Mesodermal cell (in vitro differentiated cells): Measurements from ENCODE around the gene TMEM198.

Experiments used
- H3K27ac ChIP-seq: 2 replicates; pipeline ENCODE4 v1.7.0; 2013; ENCODE audit warnings: mild to moderate bottlenecking, low read depth, low read length, moderate library complexity; ENCODE audit not compliant: severe bottlenecking
- H3K36me3 ChIP-seq: 2 replicates; pipeline ENCODE4 v1.7.1; 2013; ENCODE audit warnings: mild to moderate bottlenecking, low read length, moderate library complexity; ENCODE audit not compliant: control insufficient read depth, insufficient read depth
- H3K4me1 ChIP-seq: one replicate; pipeline ENCODE4 v1.7.1; 2013; ENCODE audit warnings: mild to moderate bottlenecking, low read length; ENCODE audit not compliant: insufficient read depth, control insufficient read depth, poor library complexity, severe bottlenecking
- H3K4me3 ChIP-seq: 2 replicates; pipeline ENCODE4 v1.7.0; 2013; ENCODE audit warnings: low read length, control low read depth, mild to moderate bottlenecking; ENCODE audit not compliant: insufficient read depth, poor library complexity, severe bottlenecking; ENCODE audit errors: extremely low read depth
- H3K9me3 ChIP-seq: 2 replicates; pipeline ENCODE4 v1.7.1; 2013; ENCODE audit warnings: mild to moderate bottlenecking, low read length, moderate library complexity; ENCODE audit not compliant: control insufficient read depth
- WGBS, 2 experiments: methylation state at CpG; one replicate each; pipeline ENCODE4 v1.1.5; 2013; ENCODE audit warnings: missing lambda C conversion rate in 2 of 2; ENCODE audit not compliant: insufficient coverage in 2 of 2; 5-methylcytosine and 5-hydroxymethylcytosine counted together

Gene TMEM198

GRCh38 chr2:219530048-219530963 is 13.5 kb upstream of the TMEM198 start:
- no peaks in the 10 kb centered on the region for H3K9me3 ChIP-seq
- no peaks in the 10 kb centered on the region for H3K36me3 ChIP-seq
- WGBS, 2 experiments = 24 to 31% methylated on average over 12 to 13 of the region's 21 CpGs
- no peak overlapping the region for H3K4me3 ChIP-seq
- no peak overlapping the region for H3K27ac ChIP-seq
- peaks cover 31% of the 10 kb centered on the region for H3K4me1 ChIP-seq

- 85 to 89% methylated on average over 16 to 20 of the region's 20 CpGs for WGBS, 2 experiments
- no peaks in the 10 kb centered on the region for H3K36me3 ChIP-seq
- H3K27ac ChIP-seq = no peak overlapping the region
- H3K9me3 ChIP-seq = no peaks in the 10 kb centered on the region
- H3K4me3 ChIP-seq = no peak overlapping the region
- H3K4me1 ChIP-seq = peaks cover 17% of the 10 kb centered on the region
These were observed 12.0 kb upstream of the TMEM198 start for GRCh38 chr2:219531639-219532377.

DNA sequence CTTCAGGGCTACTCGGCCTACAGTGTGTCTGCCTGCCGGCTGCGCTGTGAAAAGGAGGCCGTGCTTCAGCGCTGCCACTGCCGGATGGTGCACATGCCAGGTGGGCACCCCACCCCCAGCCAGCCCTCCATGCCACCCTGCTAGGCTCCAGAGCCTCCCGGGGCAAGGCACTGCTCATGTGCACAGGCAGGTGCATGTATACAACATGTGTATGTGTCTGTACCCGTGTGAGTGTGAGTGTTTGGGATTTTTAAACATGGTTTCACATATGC is 11.5 kb upstream of the TMEM198 start:
- Histone ChIP-seq H3K9me3 (no peaks in the 10 kb centered on the region), H3K4me1 (peaks cover 12% of the 10 kb centered on the region), H3K4me3 (no peak overlapping the region), H3K36me3 (no peaks in the 10 kb centered on the region), H3K27ac (no peak overlapping the region)
- 86 to 96% methylated on average over 5 to 7 of the region's 8 CpGs for WGBS, 2 experiments

DNA sequence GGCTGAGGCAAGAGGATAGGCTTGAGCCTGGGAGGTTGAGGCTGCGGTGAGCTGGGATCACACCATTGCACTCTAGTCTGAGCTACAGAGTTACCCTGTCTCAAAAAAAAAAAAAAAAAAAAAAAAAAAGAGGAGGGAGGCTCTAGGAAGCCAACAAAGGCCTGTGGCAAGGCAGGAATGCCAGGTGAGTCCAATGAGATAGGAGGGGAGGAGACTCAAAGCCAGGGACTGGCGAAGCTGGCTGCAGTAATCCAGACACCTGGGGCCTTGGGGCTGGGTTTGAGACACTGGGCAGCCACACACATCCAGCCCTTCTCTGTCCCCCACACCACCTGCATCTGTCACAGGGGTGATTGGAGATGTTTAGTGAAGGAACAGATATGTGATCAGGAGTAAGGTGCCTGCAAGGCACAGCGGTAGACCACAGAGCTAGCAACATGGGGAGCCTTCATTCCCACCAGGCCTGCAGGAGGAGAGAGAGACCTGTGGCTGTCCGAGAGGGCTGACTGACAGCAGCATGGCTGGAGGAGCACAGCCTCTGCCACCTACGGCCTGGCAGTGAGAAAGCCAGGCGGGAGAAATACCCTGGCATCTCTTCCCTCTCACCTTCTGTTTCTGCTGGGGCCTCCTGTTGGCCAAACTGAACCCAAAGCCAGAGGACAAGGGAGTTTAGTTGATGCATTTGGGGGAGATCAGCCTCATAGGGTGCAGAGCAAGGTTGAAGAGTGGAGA is 9.7 kb upstream of the TMEM198 start:
- Histone ChIP-seq H3K36me3 (peaks cover 7% of the 10 kb centered on the region), H3K4me3 (no peak overlapping the region), H3K27ac (no peak overlapping the region), H3K9me3 (no peaks in the 10 kb centered on the region), H3K4me1 (peaks cover 25% of the 10 kb centered on the region)
- 76 to 95% methylated on average over 2 to 5 of the region's 6 CpGs for WGBS, 2 experiments

- no peak overlapping the region for H3K4me3 ChIP-seq
- H3K36me3 ChIP-seq = peaks cover 30% of the 10 kb centered on the region
- 94 to 95% methylated on average over 11 to 15 of the region's 16 CpGs for WGBS, 2 experiments
- peaks cover 22% of the 10 kb centered on the region for H3K4me1 ChIP-seq
- no peaks in the 10 kb centered on the region for H3K9me3 ChIP-seq
- H3K27ac ChIP-seq = no peak overlapping the region
These were observed 7.4 kb upstream of the TMEM198 start for GRCh38 chr2:219536425-219536824.

GRCh38 chr2:219536967-219537366 is 6.9 kb upstream of the TMEM198 start:
- Histone ChIP-seq H3K9me3 (no peaks in the 10 kb centered on the region), H3K4me1 (peaks cover 22% of the 10 kb centered on the region), H3K36me3 (peaks cover 30% of the 10 kb centered on the region), H3K4me3 (no peak overlapping the region), H3K27ac (no peak overlapping the region)
- WGBS, 2 experiments = 80 to 89% methylated on average over 9 of the region's 9 CpGs

DNA sequence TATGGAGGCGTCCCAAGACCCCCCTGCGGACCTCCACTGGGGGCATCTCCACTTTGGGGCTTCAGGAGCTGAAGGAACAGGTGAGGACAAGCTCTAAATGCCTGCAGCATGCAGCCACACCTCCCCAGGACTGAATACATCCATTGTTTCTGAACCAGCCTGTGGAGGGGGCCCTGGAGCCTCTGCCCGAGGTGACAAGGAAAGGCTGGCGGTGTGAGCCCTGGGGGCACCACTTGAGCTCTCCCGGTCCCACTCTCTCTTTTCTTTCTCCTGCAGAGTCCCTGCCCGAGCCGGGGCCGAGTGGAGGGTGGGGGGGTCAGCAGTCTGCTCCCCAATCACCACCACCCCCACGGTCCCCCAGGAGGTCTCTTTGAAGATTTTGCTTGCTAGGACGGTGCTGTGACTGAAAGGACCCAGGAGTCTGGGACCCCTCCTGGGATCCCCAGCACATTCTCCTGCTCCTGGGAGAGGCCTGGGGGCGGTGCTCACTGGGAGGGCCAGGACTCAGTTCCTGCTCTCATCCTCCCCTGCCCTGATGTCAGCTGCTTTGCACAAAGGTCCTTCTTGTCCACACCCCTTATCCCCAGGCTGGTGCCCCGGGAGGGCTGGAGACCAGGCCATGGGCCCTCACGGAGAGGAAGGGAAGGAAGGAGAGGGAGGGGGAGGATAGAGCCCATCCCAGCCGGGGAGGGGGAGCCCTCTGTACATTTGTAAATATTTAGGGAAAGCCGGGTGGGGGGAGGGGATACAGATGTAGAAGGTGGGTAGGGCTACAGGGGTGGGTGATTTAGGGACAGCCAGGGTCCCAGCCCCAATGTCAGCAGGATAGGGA is 6.0 kb upstream of the TMEM198 start:
- peaks cover 27% of the 10 kb centered on the region for H3K4me1 ChIP-seq
- WGBS, 2 experiments = 54 to 57% methylated on average over 7 to 9 of the region's 15 CpGs
- H3K27ac ChIP-seq = no peak overlapping the region
- no peak overlapping the region for H3K4me3 ChIP-seq
- no peaks in the 10 kb centered on the region for H3K9me3 ChIP-seq
- peaks cover 30% of the 10 kb centered on the region for H3K36me3 ChIP-seq

DNA sequence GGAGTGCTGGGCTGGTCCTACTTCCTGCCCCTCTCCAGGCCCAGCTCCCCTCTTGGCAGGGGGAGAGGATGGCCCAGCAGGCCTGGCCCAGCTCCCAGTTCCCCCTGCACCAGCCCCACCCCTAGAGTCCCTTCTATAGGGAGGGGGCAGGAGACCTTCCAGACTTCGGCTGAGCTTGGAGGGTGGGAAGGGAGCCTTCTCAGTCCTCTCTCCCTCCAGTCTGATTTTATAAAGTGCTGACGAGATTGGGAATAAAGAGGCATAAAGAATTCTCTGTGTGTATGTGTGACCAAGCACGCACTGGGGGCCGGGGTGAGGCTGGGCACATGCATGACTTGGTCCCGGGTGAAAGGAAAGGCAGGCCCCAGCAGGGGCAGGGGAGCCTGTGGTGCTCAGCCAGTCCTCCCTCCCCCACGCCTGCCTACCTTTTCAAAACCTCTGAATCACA is 5.3 kb upstream of the TMEM198 start:
- Histone ChIP-seq H3K9me3 (no peaks in the 10 kb centered on the region), H3K4me1 (peaks cover 27% of the 10 kb centered on the region), H3K4me3 (no peak overlapping the region), H3K27ac (no peak overlapping the region), H3K36me3 (peaks cover 30% of the 10 kb centered on the region)
- WGBS, 2 experiments = 61% methylated on average over 4 of the region's 6 CpGs; no CpG with 5 or more reads in 1 of the 2 experiments

DNA sequence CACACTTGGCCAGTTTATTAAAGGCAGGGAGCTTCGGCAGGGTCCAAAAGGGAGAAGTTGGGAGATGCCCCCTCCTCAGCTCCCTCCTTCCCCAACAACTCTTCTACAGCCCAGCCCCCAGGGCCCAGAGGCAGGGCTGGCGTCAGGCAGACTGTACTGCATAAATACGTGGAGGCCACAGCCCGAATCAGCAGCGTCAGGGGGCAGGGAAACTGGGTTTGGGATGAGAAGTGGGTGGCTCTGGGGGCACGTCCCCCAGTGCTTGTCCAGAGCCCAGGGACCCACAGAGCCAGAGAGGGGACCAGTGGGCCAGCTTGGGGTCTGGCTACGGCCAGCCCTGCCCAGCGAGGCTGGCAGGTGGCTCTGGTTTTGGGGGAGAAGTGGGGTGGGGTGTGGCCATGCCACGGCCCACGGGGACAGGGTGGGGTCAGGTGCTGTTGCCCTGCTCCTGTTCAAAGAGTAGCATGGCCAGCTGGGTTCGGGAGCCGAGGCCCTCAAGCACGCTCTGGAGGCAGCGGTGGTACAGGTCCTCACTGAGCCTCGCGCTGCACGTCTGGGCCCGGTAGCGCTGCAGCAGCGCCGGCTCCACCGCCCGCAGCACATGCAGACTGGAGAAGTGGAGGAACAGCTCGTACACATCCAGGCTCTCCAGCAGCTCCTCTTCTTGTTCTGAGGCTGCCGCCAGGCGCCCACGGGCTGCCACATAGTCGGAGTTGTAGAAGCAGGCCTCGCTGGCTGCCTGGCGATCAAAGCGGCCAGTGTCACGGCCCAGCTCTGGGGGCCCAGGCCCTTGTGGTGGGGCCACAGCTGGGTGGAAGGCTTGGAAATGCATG is 4.7 kb upstream of the TMEM198 start:
- Histone ChIP-seq H3K4me3 (no peak overlapping the region), H3K9me3 (no peaks in the 10 kb centered on the region), H3K27ac (no peak overlapping the region), H3K36me3 (peaks cover 30% of the 10 kb centered on the region), H3K4me1 (peaks cover 29% of the 10 kb centered on the region)
- 92 to 94% methylated on average over 28 to 31 of the region's 32 CpGs for WGBS, 2 experiments
